Measurements from ENCODE around the gene FLNB.

GRCh38 chr3:58191361-58191991 is 183.3 kb downstream of the FLNB start:
- TF ChIP-seq EZH2phosphoT487 (IDR thresholded peaks at IDR 0.05; ENCODE audit: low read depth, severe bottlenecking, unreplicated experiment) (no peak), CTCF (IDR thresholded peaks at IDR 0.05; ENCODE audit: poor library complexity) (no peak), EZH2 (IDR thresholded peaks at IDR 0.05; ENCODE audit: borderline replicate concordance) (no peak)

Measured in hepatocyte (in vitro differentiated cells).